ENCODE results near the gene DTHD1. TPM values are rescaled to one million over a fixed set of nuclear protein-coding genes. Genes with fewer than 3 reads are reported as not detected.

DTHD1 gene
- total and polyA plus RNA-seq, 10 of the 15 experiments (the other 5 are each of a cell fraction or from before 2014, with no cell fraction given), result 0.05 to 2.8 (median 1.4) TPM

DNA sequence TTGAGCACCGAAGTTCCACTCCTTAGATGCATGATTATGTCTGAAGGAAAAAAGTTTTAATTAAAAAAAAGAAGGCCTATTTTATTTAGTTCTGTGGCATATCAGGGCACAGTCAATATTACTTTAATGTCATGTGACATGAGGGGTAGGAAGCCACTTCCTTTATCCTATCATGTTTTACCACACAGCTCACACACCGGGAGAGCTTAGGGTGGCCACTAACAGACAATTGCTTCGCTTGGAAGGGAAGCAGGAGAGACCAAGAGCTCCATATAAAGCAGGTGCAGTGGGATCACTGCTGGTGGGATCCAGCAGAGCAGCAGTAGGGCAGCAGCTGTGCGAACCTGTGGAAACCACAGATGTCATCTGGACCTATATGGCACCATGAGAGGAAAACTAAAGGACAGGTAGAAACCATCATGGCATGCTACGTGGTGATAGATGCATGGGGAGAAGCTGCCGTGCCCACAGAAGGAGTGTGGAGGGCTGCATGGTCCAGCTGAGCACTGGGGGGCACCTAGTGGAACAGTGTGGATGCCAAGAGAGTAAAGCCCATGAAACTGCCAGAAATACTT is 52.0 kb downstream of the DTHD1 start (continued):
- peak; percentile 19; the same call in 1 of the 2 replicates for TF ChIP-seq RUNX3 (IDR thresholded peaks at IDR 0.05; ENCODE audit: low read length)
- peak; percentile 57; the same call in 1 of the 2 replicates for TF ChIP-seq EED (IDR thresholded peaks at IDR 0.05; ENCODE audit: low read depth)
- no peak for TF ChIP-seq FOXK2 (IDR thresholded peaks at IDR 0.05)
- no peak for TF ChIP-seq CHD4 (IDR thresholded peaks at IDR 0.05)
- no peak for TF ChIP-seq RB1 (IDR thresholded peaks at IDR 0.05; ENCODE audit: borderline replicate concordance)
- TF ChIP-seq RAD21 (IDR thresholded peaks at IDR 0.05; ENCODE audit: insufficient read depth, low read depth, low read length), result 0 out of 2 replicates have a peak, but pooled peaks have one; percentile 1
- no peak for TF ChIP-seq KLF5 (IDR thresholded peaks at IDR 0.05; ENCODE audit: partially characterized antibody)
- no peak for TF ChIP-seq YY1 (IDR thresholded peaks at IDR 0.05; ENCODE audit: low read depth, low read length)

DNA sequence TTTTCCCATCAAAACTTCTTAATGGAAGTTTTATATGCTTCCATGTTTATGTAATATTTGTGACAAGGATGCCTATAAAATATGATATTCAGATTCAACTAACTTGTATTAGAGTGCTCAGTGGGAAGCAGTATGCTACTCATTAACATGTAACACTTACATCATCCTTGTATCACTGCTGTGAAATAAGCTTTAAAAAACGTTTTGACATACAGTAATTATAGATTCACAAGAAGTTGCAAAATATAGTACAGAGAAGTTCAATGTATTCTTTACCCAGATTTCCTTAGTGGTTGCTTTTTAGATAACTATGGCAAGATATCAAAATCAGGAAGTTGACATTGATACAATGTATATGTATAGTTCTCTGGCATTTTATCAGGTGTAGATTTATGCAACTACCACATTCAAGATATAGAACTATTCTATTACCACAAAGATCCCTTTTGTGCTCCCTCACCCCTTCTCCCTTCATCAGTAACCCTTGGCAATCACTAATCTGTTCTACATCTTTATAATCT is 56.3 kb downstream of the DTHD1 start:
- peak; percentile 79 for TF ChIP-seq ATF7 (IDR thresholded peaks at IDR 0.05; ENCODE audit: low read depth)
- TF ChIP-seq, protein P1, sequence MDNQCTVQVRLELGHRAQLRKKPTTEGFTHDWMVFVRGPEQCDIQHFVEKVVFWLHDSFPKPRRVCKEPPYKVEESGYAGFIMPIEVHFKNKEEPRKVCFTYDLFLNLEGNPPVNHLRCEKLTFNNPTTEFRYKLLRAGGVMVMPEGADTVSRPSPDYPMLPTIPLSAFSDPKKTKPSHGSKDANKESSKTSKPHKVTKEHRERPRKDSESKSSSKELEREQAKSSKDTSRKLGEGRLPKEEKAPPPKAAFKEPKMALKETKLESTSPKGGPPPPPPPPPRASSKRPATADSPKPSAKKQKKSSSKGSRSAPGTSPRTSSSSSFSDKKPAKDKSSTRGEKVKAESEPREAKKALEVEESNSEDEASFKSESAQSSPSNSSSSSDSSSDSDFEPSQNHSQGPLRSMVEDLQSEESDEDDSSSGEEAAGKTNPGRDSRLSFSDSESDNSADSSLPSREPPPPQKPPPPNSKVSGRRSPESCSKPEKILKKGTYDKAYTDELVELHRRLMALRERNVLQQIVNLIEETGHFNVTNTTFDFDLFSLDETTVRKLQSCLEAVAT (IDR thresholded peaks at IDR 0.05), result no peak
- TF ChIP-seq, protein P2, sequence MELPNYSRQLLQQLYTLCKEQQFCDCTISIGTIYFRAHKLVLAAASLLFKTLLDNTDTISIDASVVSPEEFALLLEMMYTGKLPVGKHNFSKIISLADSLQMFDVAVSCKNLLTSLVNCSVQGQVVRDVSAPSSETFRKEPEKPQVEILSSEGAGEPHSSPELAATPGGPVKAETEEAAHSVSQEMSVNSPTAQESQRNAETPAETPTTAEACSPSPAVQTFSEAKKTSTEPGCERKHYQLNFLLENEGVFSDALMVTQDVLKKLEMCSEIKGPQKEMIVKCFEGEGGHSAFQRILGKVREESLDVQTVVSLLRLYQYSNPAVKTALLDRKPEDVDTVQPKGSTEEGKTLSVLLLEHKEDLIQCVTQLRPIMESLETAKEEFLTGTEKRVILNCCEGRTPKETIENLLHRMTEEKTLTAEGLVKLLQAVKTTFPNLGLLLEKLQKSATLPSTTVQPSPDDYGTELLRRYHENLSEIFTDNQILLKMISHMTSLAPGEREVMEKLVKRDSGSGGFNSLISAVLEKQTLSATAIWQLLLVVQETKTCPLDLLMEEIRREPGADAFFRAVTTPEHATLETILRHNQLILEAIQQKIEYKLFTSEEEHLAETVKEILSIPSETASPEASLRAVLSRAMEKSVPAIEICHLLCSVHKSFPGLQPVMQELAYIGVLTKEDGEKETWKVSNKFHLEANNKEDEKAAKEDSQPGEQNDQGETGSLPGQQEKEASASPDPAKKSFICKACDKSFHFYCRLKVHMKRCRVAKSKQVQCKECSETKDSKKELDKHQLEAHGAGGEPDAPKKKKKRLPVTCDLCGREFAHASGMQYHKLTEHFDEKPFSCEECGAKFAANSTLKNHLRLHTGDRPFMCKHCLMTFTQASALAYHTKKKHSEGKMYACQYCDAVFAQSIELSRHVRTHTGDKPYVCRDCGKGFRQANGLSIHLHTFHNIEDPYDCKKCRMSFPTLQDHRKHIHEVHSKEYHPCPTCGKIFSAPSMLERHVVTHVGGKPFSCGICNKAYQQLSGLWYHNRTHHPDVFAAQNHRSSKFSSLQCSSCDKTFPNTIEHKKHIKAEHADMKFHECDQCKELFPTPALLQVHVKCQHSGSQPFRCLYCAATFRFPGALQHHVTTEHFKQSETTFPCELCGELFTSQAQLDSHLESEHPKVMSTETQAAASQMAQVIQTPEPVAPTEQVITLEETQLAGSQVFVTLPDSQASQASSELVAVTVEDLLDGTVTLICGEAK (IDR thresholded peaks at IDR 0.05; ENCODE audit: borderline replicate concordance), result no peak
- no peak for TF ChIP-seq NBN (IDR thresholded peaks at IDR 0.05)
- peak; percentile 60; the same call in 1 of the 2 replicates for TF ChIP-seq MTA2 (IDR thresholded peaks at IDR 0.05; ENCODE audit: low read depth)
- no peak for TF ChIP-seq LARP7 (IDR thresholded peaks at IDR 0.05)

More for the DNA sequence above, 56.3 kb downstream of the DTHD1 start:
- Histone ChIP-seq H3K9me3 (replicated peaks; ENCODE audit: control insufficient read depth, insufficient read depth, low read length) (no peaks in the 10 kb centered on the region), H4K20me1 (ENCODE audit: control insufficient read depth, insufficient read depth) (no peaks in the 10 kb centered on the region), H3K4me2 (ENCODE audit: control insufficient read depth, insufficient read depth) (no peak overlapping the region), H3K27me3 (replicated peaks in 1 of 2; ENCODE audit: control insufficient read depth in 2 of 2, insufficient read depth in 2 of 2, low read length in 1 of 2) (no peaks in the 10 kb centered on the region), H3K9ac (ENCODE audit: control insufficient read depth, insufficient read depth, low read length) (no peak overlapping the region), H2AFZ (ENCODE audit: control insufficient read depth, low read depth, low read length) (no peak overlapping the region), H3K4me3 (no peak overlapping the region), H3K27ac (ENCODE audit: control insufficient read depth, insufficient read depth) (no peak overlapping the region), H3K4me1 (ENCODE audit: control insufficient read depth, insufficient read depth, low read length) (peaks cover 12% of the 10 kb centered on the region), H3K79me2 (ENCODE audit: control insufficient read depth, insufficient read depth, low read length) (no peaks in the 10 kb centered on the region), H3K36me3 (ENCODE audit: control insufficient read depth in 2 of 2, insufficient read depth in 2 of 2, low read length in 1 of 2) (no peaks in the 10 kb centered on the region)
- ChIA-PET RAD21 (ENCODE audit: unreplicated experiment) (interaction anchor here (0.6 kb wide), 1 partner anchor 93 kb away, joined by 3 read pairs; no protein-coding TSS in a partner anchor), CTCF (interaction anchor here (1.2 kb wide), 1 partner anchor 62 kb away, joined by 4 read pairs; no protein-coding TSS in a partner anchor), POLR2A (no interaction called here), SMC1A (ENCODE audit: uncharacterized antibody, unreplicated experiment) (interaction anchor here (1.0 to 9.1 kb wide), 7 partner anchors 10 to 95 kb away, joined by 3 to 67 read pairs (median 3); no protein-coding TSS in a partner anchor)
- in situ Hi-C loops (cut with MboI) (no loop called here), intact Hi-C loops (cut with micrococcal nuclease; ENCODE audit: unreplicated experiment) (no loop called here)
- no peak for FAIRE-seq
- WGBS (ENCODE audit: insufficient coverage, insufficient replicate concordance, low lambda C conversion rate, missing lambda C conversion rate), result 9% methylated on average over 1 of the region's 1 CpG
- no peak for DNase-seq (ENCODE audit: low read depth, low spot score)
- no TSS peak for BruUV-seq (replicated peaks)
- ATAC-seq, result peak; percentile 41; the same call in 2 of the 3 replicates
